ENCODE measurements around the gene LRP3. TPM values are rescaled to one million over a fixed set of nuclear protein-coding genes. Genes with fewer than 3 reads are reported as not detected.

Gene LRP3
- total and polyA plus RNA-seq, 2 of the 13 experiments (the other 11 are each of a cell fraction or from before 2014, with no cell fraction given), result 17.6 to 51.6 TPM

DNA sequence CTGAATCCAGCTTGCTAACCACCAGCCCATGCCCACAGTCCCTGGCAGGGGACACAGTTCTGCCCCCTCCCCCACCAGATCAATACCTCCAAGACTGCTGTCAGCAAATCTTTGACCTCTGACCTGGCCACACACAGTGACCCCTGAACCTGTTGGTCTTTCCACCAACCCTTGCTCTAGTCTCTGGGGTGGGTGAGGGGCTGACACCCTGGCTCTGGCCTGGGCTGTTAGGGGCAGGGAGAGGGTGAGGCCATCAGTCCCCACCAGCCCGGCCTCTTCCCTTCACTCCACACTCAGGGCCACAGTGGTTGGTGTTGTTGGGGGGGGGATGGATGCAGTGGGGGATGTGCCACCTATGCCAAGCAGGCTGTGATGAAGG, 53.3 kb downstream of the LRP3 start (continued):
- TF ChIP-seq ZNF281 (CRISPR knock-in tag; IDR thresholded peaks at IDR 0.05; ENCODE audit: borderline replicate concordance) (peak; percentile 96), IRF2 (CRISPR knock-in tag; IDR thresholded peaks at IDR 0.05) (no peak), KLF15 (CRISPR knock-in tag; IDR thresholded peaks at IDR 0.05; ENCODE audit: borderline replicate concordance) (no peak), BORCS8-MEF2B (CRISPR knock-in tag; IDR thresholded peaks at IDR 0.05) (0 out of 2 replicates have a peak, but pooled peaks have one; percentile 22), ZNF747 (CRISPR knock-in tag; IDR thresholded peaks at IDR 0.05; ENCODE audit: borderline replicate concordance) (no peak), NCOA5 (CRISPR knock-in tag; IDR thresholded peaks at IDR 0.05) (no peak), KLF13 (CRISPR knock-in tag; IDR thresholded peaks at IDR 0.05) (peak; percentile 64; the same call in 1 of the 2 replicates), CENPX (CRISPR knock-in tag; IDR thresholded peaks at IDR 0.05) (no peak), RFX3 (CRISPR knock-in tag; IDR thresholded peaks at IDR 0.05) (no peak), ZFP37 (CRISPR knock-in tag; IDR thresholded peaks at IDR 0.05; ENCODE audit: borderline replicate concordance) (no peak), SMAD3 (CRISPR knock-in tag; IDR thresholded peaks at IDR 0.05) (no peak), SSRP1 (CRISPR knock-in tag; IDR thresholded peaks at IDR 0.05) (no peak), ZFP36L2 (CRISPR knock-in tag; IDR thresholded peaks at IDR 0.05) (no peak), HDAC1 (CRISPR knock-in tag; IDR thresholded peaks at IDR 0.05) (peak; percentile 77; the same call in 1 of the 2 replicates), HDAC2 (CRISPR knock-in tag; IDR thresholded peaks at IDR 0.05) (peak; percentile 62), ZNF337 (CRISPR knock-in tag; IDR thresholded peaks at IDR 0.05; ENCODE audit: borderline replicate concordance, low read depth) (no peak), ZFP36 (IDR thresholded peaks at IDR 0.05; ENCODE audit: borderline replicate concordance, low read depth, low read length, partially characterized antibody) (no peak), MIER3 (CRISPR knock-in tag; IDR thresholded peaks at IDR 0.05; ENCODE audit: borderline replicate concordance) (no peak), ZNF557 (CRISPR knock-in tag; IDR thresholded peaks at IDR 0.05) (no peak)
- TF ChIP-seq, protein P1, sequence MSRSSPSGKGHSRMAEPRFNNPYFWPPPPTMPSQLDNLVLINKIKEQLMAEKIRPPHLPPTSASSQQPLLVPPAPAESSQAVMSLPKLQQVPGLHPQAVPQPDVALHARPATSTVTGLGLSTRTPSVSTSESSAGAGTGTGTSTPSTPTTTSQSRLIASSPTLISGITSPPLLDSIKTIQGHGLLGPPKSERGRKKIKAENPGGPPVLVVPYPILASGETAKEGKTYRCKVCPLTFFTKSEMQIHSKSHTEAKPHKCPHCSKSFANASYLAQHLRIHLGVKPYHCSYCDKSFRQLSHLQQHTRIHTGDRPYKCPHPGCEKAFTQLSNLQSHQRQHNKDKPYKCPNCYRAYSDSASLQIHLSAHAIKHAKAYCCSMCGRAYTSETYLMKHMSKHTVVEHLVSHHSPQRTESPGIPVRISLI (CRISPR knock-in tag; IDR thresholded peaks at IDR 0.05; ENCODE audit: borderline replicate concordance), result no peak
- TF ChIP-seq, protein P2, sequence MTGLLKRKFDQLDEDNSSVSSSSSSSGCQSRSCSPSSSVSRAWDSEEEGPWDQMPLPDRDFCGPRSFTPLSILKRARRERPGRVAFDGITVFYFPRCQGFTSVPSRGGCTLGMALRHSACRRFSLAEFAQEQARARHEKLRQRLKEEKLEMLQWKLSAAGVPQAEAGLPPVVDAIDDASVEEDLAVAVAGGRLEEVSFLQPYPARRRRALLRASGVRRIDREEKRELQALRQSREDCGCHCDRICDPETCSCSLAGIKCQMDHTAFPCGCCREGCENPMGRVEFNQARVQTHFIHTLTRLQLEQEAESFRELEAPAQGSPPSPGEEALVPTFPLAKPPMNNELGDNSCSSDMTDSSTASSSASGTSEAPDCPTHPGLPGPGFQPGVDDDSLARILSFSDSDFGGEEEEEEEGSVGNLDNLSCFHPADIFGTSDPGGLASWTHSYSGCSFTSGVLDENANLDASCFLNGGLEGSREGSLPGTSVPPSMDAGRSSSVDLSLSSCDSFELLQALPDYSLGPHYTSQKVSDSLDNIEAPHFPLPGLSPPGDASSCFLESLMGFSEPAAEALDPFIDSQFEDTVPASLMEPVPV (CRISPR knock-in tag; IDR thresholded peaks at IDR 0.05), result 0 out of 2 replicates have a peak, but pooled peaks have one; percentile 35
- TF ChIP-seq, protein P3, sequence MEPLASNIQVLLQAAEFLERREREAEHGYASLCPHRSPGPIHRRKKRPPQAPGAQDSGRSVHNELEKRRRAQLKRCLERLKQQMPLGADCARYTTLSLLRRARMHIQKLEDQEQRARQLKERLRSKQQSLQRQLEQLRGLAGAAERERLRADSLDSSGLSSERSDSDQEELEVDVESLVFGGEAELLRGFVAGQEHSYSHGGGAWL (CRISPR knock-in tag; IDR thresholded peaks at IDR 0.05), result no peak
- TF ChIP-seq, protein P4, sequence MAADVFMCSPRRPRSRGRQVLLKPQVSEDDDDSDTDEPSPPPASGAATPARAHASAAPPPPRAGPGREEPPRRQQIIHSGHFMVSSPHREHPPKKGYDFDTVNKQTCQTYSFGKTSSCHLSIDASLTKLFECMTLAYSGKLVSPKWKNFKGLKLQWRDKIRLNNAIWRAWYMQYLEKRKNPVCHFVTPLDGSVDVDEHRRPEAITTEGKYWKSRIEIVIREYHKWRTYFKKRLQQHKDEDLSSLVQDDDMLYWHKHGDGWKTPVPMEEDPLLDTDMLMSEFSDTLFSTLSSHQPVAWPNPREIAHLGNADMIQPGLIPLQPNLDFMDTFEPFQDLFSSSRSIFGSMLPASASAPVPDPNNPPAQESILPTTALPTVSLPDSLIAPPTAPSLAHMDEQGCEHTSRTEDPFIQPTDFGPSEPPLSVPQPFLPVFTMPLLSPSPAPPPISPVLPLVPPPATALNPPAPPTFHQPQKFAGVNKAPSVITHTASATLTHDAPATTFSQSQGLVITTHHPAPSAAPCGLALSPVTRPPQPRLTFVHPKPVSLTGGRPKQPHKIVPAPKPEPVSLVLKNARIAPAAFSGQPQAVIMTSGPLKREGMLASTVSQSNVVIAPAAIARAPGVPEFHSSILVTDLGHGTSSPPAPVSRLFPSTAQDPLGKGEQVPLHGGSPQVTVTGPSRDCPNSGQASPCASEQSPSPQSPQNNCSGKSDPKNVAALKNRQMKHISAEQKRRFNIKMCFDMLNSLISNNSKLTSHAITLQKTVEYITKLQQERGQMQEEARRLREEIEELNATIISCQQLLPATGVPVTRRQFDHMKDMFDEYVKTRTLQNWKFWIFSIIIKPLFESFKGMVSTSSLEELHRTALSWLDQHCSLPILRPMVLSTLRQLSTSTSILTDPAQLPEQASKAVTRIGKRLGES (CRISPR knock-in tag; IDR thresholded peaks at IDR 0.05; ENCODE audit: borderline replicate concordance), result no peak
